GM19397 (cell line): ENCODE data around the gene FNIP1.
A peak's percentile ranks its signal among the peaks of the same experiment; 100 is the strongest.
"Not testable (repeated sequence)": the region's sequence is repeated elsewhere in the genome, so short reads cannot be mapped to it uniquely, and the experiment has no call there.

Experiments used
- ATAC-seq: cut with Tn5 transposase; IDR thresholded peaks from one replicate; pipeline ENCODE4 v1.9.1; 2021; ENCODE audit warnings: mild to moderate bottlenecking, moderate library complexity; ENCODE audit not compliant: unreplicated experiment

The FNIP1 gene

DNA sequence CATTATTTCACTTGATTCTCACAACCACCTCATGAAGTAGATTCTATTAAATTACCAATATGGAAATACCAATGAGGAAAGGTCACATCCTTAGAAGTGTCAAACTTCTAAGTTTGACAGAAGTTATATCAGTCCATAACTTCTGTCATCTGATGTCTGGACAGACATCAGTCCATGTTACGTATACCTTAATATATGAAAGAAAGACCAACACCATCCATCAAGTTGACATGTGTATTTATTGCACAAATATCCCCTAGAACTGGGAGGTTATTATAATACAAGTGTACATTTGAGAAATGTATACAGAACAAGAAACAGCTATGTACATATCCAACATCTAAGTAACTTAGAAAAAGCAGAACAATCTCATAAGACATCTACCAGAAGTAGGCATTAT, 155.3 kb downstream of the FNIP1 start:
- no peak for ATAC-seq

DNA sequence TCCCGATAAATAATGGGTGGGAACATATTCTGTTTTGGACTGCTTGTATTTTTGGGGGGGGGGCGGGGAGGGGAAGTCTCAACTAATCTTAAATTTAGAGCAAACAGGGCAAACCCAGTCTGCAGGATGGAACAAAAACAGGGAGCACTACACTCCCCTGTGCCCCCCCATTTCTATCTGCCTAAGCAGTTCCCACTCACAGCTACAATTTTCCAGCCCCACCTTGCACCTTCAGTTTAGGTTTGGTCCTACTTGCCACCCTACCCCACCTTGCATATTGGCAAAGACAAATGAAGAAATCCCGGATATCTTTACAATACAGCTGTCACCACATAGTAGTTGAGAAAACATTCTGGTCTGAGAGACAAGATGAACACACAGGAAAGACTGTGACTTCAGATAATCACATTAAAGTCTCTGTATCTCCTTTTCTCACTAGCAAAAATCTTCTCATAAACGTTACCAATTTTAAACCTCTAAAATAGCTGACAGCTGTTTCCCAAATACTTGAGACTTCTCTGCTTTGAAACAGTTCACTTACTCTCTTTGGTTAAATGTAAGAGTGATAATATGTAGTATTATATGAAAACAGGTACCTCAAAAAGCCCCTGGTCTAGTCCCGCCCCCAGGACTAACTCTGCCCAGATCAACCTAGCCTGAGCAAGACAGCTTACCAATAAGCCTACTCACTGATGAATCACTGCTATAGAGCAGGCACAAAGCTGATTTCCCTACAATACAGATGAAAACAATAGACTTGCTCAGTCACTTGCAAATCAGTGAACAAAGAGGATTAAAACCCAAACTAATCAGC, 156.6 kb downstream of the FNIP1 start:
- no peak for ATAC-seq

DNA sequence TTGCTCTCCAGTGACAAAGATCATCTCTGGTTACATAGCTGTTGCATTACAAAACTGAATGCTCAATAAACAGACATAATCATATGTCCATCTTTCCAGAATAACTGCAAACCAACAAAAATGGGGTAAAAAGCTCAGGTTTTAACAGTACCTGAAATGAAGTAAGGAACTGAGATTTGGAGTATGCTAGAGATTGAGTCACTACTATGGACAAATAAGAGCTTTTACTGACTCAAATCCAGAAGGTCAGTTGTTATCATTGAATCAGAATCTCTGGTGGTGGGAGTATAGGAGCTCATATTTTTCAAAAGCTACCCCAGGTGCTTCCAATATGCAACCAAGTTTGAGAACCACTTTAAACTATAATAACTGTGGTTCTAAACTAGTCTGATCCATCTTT, 157.7 kb downstream of the FNIP1 start:
- ATAC-seq = no peak

- ATAC-seq = no peak
These were observed 159.1 kb downstream of the FNIP1 start for GRCh38 chr5:131637694-131638093.

DNA sequence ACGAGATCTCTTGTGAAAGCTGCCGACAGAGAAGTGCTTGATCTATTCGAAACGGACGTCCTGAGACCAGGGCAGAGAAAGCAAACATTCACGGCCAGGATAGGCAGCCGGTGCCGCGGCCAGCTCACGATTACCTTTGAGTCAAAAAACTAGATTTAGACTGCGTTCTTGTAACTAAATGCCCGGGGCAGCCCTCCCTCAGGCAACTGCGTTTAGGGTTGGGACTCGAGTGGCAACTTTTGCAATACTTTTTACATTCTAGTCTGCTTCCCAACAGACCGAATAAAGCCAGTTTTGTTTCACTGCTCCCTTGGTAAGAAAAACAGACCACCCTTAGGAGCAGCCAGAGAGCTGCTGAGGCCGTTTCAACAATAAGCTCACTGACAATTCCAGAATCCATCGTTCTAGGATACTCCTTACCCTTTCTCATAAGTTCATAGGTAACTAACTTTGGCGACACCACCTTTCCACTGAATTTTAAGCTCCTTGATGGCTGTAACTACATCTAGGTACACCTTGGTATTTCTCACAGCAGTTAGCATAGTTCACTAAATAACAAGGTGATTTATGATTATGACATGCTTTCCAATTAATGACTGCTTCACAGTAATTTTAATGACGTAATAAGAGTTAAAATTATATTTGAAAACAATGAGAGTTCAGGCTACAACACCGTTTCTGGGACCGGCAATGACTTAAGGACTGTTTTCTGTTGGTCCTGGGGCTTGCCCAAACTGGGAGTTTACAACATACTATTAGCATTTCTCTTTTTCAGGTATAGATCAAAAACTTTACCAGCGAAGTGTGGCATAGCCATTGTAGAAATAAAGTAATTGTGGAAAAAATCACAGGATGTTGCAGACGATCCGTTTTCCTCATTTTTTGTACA, 160.9 kb downstream of the FNIP1 start:
- no peak for ATAC-seq

- peak; percentile 86 for ATAC-seq
These were observed 161.7 kb downstream of the FNIP1 start, which contains the start of gene RAPGEF6 for GRCh38 chr5:131634996-131635683. Gene RAPGEF6 (minus strand): TSS chr5:131635229. CDS start chr5:131635030, 199 bp downstream.

- ATAC-seq = peak; percentile 23
These were observed 162.2 kb downstream of the FNIP1 start for GRCh38 chr5:131634666-131634995.

- ATAC-seq = no peak
These were observed 162.6 kb downstream of the FNIP1 start for GRCh38 chr5:131634238-131634637.

- no peak for ATAC-seq
These were observed 163.0 kb downstream of the FNIP1 start for GRCh38 chr5:131633830-131634229.

DNA sequence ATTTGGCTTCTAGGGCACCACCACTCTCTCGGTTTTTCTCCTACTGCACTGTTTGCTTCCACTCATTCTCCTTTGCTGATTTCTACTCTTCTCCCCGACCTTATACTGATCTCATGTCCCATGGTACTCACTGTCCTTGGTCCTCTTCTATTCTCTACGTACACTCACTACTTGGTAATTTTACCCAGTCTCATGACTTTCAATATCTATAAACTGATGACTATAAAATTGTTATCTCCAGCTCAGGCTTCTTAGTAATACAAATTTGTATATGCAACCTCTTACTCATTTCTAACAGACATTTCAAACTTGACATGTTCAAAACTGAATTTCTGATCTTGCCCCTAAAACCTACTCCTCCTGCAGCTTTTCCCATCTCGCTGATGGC, 165.9 kb downstream of the FNIP1 start:
- ATAC-seq = no peak

- ATAC-seq = no peak
These were observed 166.4 kb downstream of the FNIP1 start for GRCh38 chr5:131630208-131630962.

- no peak for ATAC-seq
These were observed 167.8 kb downstream of the FNIP1 start for GRCh38 chr5:131628990-131629389.

GRCh38 chr5:131627207-131627865, 169.5 kb downstream of the FNIP1 start:
- ATAC-seq = no peak

- no peak for ATAC-seq
These were observed 174.2 kb downstream of the FNIP1 start for GRCh38 chr5:131622633-131623032.

DNA sequence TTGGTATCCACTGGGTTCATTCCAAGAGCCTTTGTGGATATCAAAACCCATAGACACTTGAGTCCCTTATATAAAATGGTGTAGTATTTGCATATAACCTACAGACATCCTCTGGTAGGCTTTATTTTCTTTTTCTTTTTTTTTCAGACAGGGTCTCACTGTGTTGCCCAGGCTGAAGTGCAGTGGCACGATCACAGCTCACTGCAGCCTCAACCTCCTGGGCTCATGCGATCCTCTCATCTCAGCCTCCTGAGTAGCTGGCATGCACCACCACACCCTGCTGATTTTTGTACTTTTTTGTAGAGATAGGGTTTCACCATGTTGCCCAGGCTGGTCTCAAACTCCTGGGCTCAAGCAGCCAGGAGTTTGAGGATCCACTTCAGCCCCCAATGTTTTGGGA, 175.7 kb downstream of the FNIP1 start:
- not testable (repeated sequence) for ATAC-seq

GRCh38 chr5:131619102-131619501, 177.7 kb downstream of the FNIP1 start:
- ATAC-seq = no peak

DNA sequence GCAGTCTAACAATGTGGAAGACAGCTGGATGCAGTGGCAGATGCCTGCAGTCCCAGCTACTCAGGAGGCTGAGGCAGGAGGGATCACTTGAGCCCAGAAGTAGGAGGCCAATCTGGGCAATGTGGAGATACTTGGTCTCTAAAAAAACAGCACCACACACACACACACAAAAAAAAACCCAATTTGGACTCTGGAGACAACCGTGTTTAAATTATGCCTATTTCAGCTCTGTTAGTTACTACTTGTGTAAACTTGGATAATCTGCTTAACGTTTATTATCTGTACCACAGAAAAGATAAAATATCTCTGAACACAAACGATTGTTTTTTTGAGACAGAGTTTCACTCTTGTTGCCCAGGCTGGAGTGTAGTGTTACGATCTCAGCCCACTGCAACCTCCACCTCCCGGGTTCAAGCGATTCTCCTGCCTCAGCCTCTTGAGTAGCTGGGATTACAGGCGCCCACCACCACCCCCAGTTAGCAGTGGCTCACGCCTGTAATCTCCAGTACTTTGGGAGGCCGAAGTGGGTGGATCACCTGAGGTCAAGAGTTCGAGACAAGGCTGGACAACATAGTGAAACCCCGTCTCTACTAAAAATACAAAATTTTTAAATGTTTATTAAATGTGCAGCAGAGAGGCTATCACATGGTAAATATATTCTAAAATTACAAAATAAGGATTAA, 179.5 kb downstream of the FNIP1 start:
- no peak for ATAC-seq

DNA sequence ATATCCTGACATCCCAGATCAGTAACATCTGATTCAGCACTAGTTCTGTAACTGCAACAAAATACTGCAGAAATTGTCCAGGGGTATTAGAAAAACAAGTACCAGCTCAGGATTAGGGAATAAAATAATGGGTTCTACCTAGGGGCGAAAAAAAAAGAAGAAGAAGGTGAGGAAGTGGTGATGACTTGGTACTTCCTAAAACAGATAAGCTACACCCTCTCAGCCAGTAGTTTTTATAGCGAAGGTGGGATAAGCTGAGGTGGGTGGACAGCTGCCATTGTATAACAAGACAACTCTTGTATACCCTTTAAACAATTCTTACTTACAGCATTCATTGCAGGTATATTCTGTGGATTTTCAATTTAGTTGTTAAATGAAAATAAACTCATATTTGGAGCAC, 180.9 kb downstream of the FNIP1 start:
- no peak for ATAC-seq

- no peak for ATAC-seq
These were observed 183.4 kb downstream of the FNIP1 start for GRCh38 chr5:131613423-131613822.

DNA sequence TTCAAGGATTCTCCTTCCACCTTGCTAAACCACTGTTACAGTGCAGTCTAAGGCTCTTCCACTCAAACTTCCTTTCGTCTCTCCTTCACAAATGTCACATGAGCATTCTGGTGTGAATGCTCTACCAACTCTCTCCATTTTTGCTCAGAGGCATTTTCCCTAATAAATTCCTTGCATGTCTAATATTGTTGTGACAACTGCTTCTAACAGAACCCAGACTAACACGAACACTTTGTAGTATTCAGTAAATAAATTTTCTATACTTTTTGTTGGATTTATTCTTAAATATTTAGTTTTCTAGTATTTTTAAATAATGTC, 185.8 kb downstream of the FNIP1 start:
- ATAC-seq = no peak
